Cardiac muscle cell (in vitro differentiated cells and primary cell): ENCODE results near the gene GPR135. TPM values are rescaled to one million over a fixed set of nuclear protein-coding genes. Genes with fewer than 3 reads are reported as not detected.
"Not testable (repeated sequence)": the region's sequence is repeated elsewhere in the genome, so short reads cannot be mapped to it uniquely, and the experiment has no call there.

Experiments used
- DNase-seq, 2 donors: peaks; one replicate each; pipeline versions ENCODE4 v3.0.0 to v3.0.0-alpha.2; 2010 to 2017; ENCODE audit warnings: low read depth in 1 of 2, low spot score in 1 of 2
- H3K27ac ChIP-seq: fragments of 200-600 bp; sonication (generic); 2 replicates; pipeline ENCODE4 v1.5.1; 2016
- H3K27me3 ChIP-seq: fragments of 200-600 bp; sonication (generic); 2 replicates; pipeline ENCODE4 v1.6.0; 2016; ENCODE audit warnings: control low read depth
- H3K36me3 ChIP-seq: fragments of 200-600 bp; sonication (generic); 2 replicates; pipeline ENCODE4 v1.5.1; 2016; ENCODE audit warnings: control low read depth
- H3K4me1 ChIP-seq: fragments of 200-600 bp; sonication (generic); 2 replicates; pipeline ENCODE4 v1.8.1; 2017; ENCODE audit warnings: low read depth, mild to moderate bottlenecking, mixed run types
- H3K4me3 ChIP-seq: fragments of 200-600 bp; sonication (generic); 2 replicates; pipeline ENCODE4 v1.5.1; 2016; ENCODE audit warnings: mild to moderate bottlenecking
- H3K9me3 ChIP-seq: fragments of 200-600 bp; sonication (generic); 2 replicates; pipeline ENCODE4 v1.5.1; 2017; ENCODE audit warnings: low read depth, mild to moderate bottlenecking, control low read depth
- CTCF ChIP-seq: IDR thresholded peaks from 2 replicates; pipeline ENCODE4 v1.5.1; 2012; ENCODE audit warnings: low read depth, mild to moderate bottlenecking, low read length
- polyA plus RNA-seq: library from polyadenylated mRNA; unstranded; fragments of >200 nt; fragmentation: Nextera tagmentation; extraction: Ambion mirVana; gene quantifications from 2 replicates; pipeline ENCODE4 v1.2.1, GENCODE V29; 2016
- total RNA-seq: library from RNA; depleted of rRNA; stranded (reverse); fragments of >200 nt; gene quantifications from 2 replicates; pipeline ENCODE4 v1.2.3, GENCODE V29; 2016

GPR135 gene
- total and polyA plus RNA-seq, 2 experiments from 2014 or later: 4.0 to 11.0 TPM

DNA sequence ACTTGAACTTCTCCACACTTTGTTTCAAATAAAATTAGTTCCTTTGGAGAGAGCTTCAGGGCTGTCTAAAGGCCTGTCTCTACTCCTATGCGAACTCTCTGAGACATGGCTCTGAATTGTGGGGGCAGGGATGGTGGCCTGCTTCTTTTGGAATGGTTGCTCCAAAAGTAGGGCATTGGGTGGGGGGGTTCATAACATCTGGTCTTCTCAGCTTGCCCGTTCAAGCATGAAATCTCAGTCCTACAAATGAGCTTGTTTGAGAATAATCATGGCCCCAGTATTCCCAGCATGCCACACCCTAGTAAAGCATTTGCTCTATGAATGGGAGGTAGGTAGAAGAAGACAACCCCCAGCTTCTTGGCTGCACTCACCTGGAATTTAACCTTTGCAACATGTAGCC is 6.7 kb downstream of the GPR135 start:
- no peaks in the 10 kb centered on the region for H3K27me3 ChIP-seq
- TF ChIP-seq CTCF: no peak
- no peak overlapping the region for H3K4me3 ChIP-seq
- H3K4me1 ChIP-seq: no peaks in the 10 kb centered on the region
- no peaks in the 10 kb centered on the region for H3K9me3 ChIP-seq
- DNase-seq: no peak
- H3K36me3 ChIP-seq: peaks cover 24% of the 10 kb centered on the region
- no peak overlapping the region for H3K27ac ChIP-seq

DNA sequence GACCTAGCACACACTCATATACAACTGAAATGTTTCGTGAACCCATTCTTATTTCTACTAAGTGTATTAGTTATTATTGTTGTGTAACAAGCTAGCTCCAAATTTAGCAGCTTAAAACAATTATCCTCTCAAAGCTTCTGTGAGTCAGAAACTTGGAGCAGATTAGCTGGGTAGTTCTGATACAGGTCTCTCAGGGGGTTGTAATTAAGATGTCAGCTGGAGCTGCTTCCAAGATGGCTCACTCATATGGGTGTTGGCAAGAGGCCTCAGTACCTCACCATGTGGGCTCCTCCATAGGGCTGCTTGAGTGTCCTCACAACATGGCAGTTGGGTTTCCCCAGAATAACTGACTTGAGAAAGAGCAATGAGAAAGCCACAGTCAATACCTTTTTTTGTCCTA is 9.8 kb downstream of the GPR135 start:
- Histone ChIP-seq H3K27ac (no peak overlapping the region), H3K4me1 (no peaks in the 10 kb centered on the region), H3K4me3 (no peak overlapping the region), H3K27me3 (no peaks in the 10 kb centered on the region), H3K9me3 (no peaks in the 10 kb centered on the region), H3K36me3 (peaks cover 20% of the 10 kb centered on the region)
- peak in 1 of 2 donors; percentile 40 for DNase-seq
- no peak for TF ChIP-seq CTCF

GRCh38 chr14:59454139-59454538 is 11.0 kb downstream of the GPR135 start:
- no peaks in the 10 kb centered on the region for H3K9me3 ChIP-seq
- no peaks in the 10 kb centered on the region for H3K27me3 ChIP-seq
- DNase-seq: peak in 1 of 2 donors; percentile 94
- no peak for TF ChIP-seq CTCF
- no peaks in the 10 kb centered on the region for H3K4me1 ChIP-seq
- H3K4me3 ChIP-seq: no peak overlapping the region
- no peak overlapping the region for H3K27ac ChIP-seq
- H3K36me3 ChIP-seq: peaks cover 19% of the 10 kb centered on the region

- Histone ChIP-seq H3K9me3 (no peaks in the 10 kb centered on the region), H3K27me3 (no peaks in the 10 kb centered on the region), H3K36me3 (peaks cover 8% of the 10 kb centered on the region), H3K4me1 (no peaks in the 10 kb centered on the region), H3K27ac (no peak overlapping the region), H3K4me3 (no peak overlapping the region)
- no peak for DNase-seq
- TF ChIP-seq CTCF: no peak
These were observed 13.3 kb downstream of the GPR135 start for GRCh38 chr14:59451849-59452248.

- no peak for DNase-seq
- Histone ChIP-seq H3K4me1 (no peaks in the 10 kb centered on the region), H3K27ac (no peak overlapping the region), H3K27me3 (no peaks in the 10 kb centered on the region), H3K4me3 (no peak overlapping the region), H3K9me3 (no peaks in the 10 kb centered on the region), H3K36me3 (peaks cover 5% of the 10 kb centered on the region)
- no peak for TF ChIP-seq CTCF
These were observed 14.5 kb downstream of the GPR135 start for GRCh38 chr14:59450716-59451115.

DNA sequence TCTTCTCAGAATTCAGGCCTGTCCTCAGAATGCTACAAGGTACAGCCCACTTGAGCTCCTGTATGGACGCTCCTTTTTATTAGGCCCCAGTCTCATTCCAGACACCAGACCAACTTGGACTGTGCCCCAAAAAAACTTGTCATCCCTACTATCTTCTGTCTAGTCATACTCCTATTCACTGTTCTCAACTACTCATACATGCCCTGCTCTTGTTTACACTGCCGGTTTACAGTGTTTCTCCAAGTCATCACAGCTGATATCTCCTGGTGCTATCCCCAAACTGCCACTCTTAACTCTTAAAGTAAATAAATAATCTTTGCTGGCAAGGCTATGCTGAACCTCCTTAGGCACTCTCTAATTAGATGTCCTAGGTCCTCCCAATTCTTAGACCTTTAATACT is 16.5 kb downstream of the GPR135 start:
- H3K27ac ChIP-seq, H3K4me3 ChIP-seq, DNase-seq, H3K9me3 ChIP-seq, H3K4me1 ChIP-seq, H3K36me3 ChIP-seq, H3K27me3 ChIP-seq: not testable (repeated sequence)
